Mesothelial cell of epicardium (in vitro differentiated cells): ENCODE data around the gene MED12. TPM values are rescaled to one million over a fixed set of nuclear protein-coding genes. Genes with fewer than 3 reads are reported as not detected.
A peak's percentile ranks its signal among the peaks of the same experiment; 100 is the strongest.

ENCODE experiments used
- DNase-seq, 2 experiments: peaks; one replicate each; pipeline ENCODE4 v3.0.0; 2021; ENCODE audit warnings: low spot score in 2 of 2; ENCODE audit not compliant: unreplicated experiment in 2 of 2
- H3K27ac Mint-ChIP-seq: 2 replicates; pipeline ENCODE4 v1.8.0; 2021; ENCODE audit warnings: mixed read lengths
- H3K27me3 Mint-ChIP-seq: 2 replicates; pipeline ENCODE4 v1.8.0; 2021; ENCODE audit warnings: low read depth, mixed read lengths
- H3K36me3 Mint-ChIP-seq: 2 replicates; pipeline ENCODE4 v1.8.0; 2021; ENCODE audit warnings: mixed read lengths
- H3K4me1 Mint-ChIP-seq: 2 replicates; pipeline ENCODE4 v1.8.0; 2021; ENCODE audit warnings: mixed read lengths
- H3K4me3 Mint-ChIP-seq: 2 replicates; pipeline ENCODE4 v1.8.0; 2021; ENCODE audit warnings: mild to moderate bottlenecking, moderate library complexity, mixed read lengths
- H3K9me3 Mint-ChIP-seq: 2 replicates; pipeline ENCODE4 v1.8.0; 2021; ENCODE audit warnings: mixed read lengths
- total RNA-seq: library from RNA; stranded (reverse); gene quantifications from 3 replicates; pipeline ENCODE4 v1.2.1, GENCODE V29; 2021
- TF ChIP-seq, protein P1 (sequence below): fragments of 200-600 bp; sonication (generic); IDR thresholded peaks from one replicate; pipeline ENCODE4 v1.5.0; 2021; ENCODE audit warnings: antibody characterized with exemption; ENCODE audit not compliant: unreplicated experiment

The MED12 gene
- total RNA-seq, 1 donor from 2014 or later = 91.6 TPM

DNA sequence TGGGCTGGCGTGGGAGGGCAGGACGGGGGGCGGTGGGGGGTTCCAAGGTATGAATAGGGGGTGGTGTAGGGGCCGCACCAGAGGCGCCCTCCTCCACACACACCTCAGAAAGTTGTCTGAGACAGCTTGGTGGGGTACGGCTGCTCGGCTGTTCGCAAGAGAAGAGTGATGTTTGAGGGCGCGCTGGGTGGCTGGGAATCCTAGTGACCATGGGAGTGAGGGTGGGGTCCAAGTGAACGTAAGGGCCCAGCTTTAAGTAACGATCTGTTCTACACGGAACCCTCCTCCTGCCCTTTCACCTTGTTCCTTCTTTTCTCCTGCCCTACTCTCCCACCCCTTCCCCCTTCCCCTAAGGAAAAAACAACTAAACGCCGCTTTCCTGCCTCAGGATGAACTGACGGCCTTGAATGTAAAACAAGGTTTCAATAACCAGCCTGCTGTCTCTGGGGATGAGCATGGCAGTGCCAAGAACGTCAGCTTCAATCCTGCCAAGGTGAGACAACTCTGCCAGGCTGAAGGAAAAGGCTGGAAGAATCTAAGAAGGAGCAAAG lies 664 bp downstream of the MED12 start:
- Mint-ChIP-seq H3K27me3 (no peaks in the 10 kb centered on the region), H3K9me3 (peaks cover 4% of the 10 kb centered on the region), H3K4me3 (peak overlapping the region; percentile 80), H3K27ac (peak overlapping the region; percentile 90), H3K36me3 (peaks cover 2% of the 10 kb centered on the region), H3K4me1 (peaks cover 5% of the 10 kb centered on the region)
- DNase-seq = no peak
- TF ChIP-seq, protein P1, sequence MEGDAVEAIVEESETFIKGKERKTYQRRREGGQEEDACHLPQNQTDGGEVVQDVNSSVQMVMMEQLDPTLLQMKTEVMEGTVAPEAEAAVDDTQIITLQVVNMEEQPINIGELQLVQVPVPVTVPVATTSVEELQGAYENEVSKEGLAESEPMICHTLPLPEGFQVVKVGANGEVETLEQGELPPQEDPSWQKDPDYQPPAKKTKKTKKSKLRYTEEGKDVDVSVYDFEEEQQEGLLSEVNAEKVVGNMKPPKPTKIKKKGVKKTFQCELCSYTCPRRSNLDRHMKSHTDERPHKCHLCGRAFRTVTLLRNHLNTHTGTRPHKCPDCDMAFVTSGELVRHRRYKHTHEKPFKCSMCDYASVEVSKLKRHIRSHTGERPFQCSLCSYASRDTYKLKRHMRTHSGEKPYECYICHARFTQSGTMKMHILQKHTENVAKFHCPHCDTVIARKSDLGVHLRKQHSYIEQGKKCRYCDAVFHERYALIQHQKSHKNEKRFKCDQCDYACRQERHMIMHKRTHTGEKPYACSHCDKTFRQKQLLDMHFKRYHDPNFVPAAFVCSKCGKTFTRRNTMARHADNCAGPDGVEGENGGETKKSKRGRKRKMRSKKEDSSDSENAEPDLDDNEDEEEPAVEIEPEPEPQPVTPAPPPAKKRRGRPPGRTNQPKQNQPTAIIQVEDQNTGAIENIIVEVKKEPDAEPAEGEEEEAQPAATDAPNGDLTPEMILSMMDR = no peak

DNA sequence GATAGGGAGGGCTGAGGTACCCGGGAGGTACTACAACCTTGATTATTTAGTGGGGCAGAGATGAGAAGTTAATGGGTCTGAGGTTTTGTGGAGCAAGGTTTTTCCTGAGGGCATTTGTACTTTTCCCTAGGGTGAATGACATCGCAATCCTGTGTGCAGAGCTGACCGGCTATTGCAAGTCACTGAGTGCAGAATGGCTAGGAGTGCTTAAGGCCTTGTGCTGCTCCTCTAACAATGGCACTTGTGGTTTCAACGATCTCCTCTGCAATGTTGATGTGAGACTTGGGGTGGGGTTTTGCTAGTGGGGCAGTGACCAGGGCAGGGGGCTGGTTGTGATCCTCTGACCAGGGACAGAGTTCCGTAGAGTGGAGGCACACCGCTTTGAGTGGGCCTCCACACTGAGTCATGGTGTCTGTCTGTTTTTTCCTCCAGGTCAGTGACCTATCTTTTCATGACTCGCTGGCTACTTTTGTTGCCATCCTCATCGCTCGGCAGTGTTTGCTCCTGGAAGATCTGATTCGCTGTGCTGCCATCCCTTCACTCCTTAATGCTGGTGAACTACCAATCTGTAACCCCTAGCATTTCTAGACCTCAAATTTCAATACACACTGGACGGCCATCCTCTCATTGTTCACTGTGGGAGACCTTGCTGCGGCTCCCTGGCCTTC lies 9.9 kb downstream of the MED12 start:
- Mint-ChIP-seq H3K27ac (no peak overlapping the region), H3K27me3 (no peaks in the 10 kb centered on the region), H3K36me3 (peaks cover 30% of the 10 kb centered on the region), H3K4me1 (peaks cover 3% of the 10 kb centered on the region), H3K4me3 (no peak overlapping the region), H3K9me3 (peaks cover 8% of the 10 kb centered on the region)
- TF ChIP-seq, protein P1 = no peak
- DNase-seq = no peak

DNA sequence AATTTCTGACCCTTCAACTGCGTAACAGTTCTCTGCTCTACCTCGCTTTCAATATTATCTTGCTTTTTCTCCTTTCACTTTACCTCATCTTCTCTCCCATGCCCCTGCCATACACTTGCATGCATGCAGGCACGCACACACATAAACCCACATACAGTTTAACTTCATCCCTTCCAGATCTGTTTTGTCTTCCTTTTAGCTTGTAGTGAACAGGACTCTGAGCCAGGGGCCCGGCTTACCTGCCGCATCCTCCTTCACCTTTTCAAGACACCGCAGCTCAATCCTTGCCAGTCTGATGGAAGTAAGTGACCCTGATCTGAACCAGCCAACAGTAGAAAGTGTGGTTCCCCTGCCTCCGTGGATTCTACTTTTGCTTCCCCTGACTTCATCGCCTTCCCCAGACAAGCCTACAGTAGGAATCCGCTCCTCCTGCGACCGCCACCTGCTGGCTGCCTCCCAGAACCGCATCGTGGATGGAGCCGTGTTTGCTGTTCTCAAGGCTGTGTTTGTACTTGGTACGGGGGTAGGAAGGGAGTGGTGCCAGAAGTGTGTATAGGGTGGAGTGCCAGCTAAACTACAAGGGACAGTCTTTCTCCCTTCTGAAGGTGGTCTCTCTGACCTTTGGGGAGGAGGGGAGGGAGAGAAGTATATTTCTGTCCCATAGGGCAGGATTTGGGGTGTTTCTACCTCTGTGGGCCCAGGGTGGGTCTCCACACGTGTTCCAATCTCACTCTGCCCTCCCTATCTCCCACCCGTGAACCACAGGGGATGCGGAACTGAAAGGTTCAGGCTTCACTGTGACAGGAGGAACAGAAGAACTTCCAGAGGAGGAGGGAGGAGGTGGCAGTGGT lies 10.7 kb downstream of the MED12 start:
- no peak overlapping the region for H3K4me3 Mint-ChIP-seq
- H3K36me3 Mint-ChIP-seq = peaks cover 30% of the 10 kb centered on the region
- H3K27ac Mint-ChIP-seq = peak overlapping the region; percentile 13
- TF ChIP-seq, protein P1 = peak; percentile 67
- peaks cover 8% of the 10 kb centered on the region for H3K9me3 Mint-ChIP-seq
- H3K27me3 Mint-ChIP-seq = no peaks in the 10 kb centered on the region
- DNase-seq = peak; percentile 44 to 75
- peaks cover 3% of the 10 kb centered on the region for H3K4me1 Mint-ChIP-seq

DNA sequence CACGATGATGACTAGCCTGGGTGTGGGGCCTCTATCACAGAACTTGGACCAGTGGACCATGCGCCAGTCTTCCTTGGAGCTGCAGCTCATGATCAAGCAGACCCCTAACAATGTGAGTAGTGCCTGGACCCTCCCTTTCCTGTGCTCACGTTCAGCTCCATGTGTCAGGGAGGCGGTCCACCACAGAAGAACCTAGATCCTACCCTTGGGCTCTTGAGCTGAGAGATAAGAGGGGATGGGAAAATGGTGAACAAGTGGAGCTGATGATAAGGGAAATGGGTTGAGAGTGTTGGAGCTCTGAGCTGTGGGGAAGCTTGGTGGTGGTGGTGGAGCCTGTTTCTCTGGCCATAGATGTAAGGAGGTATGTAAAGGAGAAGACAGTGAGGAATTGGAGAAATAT lies 13.1 kb downstream of the MED12 start:
- H3K27ac Mint-ChIP-seq = no peak overlapping the region
- H3K9me3 Mint-ChIP-seq = peaks cover 16% of the 10 kb centered on the region
- no peak overlapping the region for H3K4me3 Mint-ChIP-seq
- H3K4me1 Mint-ChIP-seq = peaks cover 3% of the 10 kb centered on the region
- peaks cover 35% of the 10 kb centered on the region for H3K36me3 Mint-ChIP-seq
- TF ChIP-seq, protein P1 = no peak
- no peaks in the 10 kb centered on the region for H3K27me3 Mint-ChIP-seq
- no peak for DNase-seq

DNA sequence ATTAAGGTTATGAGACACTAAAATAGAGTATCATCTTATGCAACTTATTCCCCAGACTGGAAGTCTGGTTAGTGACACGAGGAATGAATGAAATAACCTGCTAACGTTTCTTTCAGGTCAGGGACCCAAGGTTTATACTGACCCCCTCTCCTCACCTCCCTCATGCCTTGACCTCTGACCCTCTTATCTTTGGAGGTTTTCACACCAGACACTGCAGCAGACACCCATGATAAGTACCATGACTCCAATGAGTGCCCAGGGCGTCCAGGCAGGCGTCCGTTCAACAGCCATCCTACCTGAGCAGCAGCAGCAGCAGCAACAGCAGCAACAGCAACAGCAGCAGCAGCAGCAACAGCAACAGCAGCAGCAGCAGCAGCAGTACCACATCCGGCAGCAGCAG lies 22.0 kb downstream of the MED12 start:
- Mint-ChIP-seq H3K4me1 (peaks cover 8% of the 10 kb centered on the region), H3K27ac (no peak overlapping the region), H3K4me3 (no peak overlapping the region), H3K36me3 (peaks cover 17% of the 10 kb centered on the region), H3K9me3 (peaks cover 15% of the 10 kb centered on the region), H3K27me3 (no peaks in the 10 kb centered on the region)
- TF ChIP-seq, protein P1 = no peak
- no peak for DNase-seq
